HepG2 (cell line): ENCODE measurements around the gene TMEM225B. TPM values are rescaled to one million over a fixed set of nuclear protein-coding genes. Genes with fewer than 3 reads are reported as not detected.
"Not testable (repeated sequence)": the region's sequence is repeated elsewhere in the genome, so short reads cannot be mapped to it uniquely, and the experiment has no call there.

Experiments
- ATAC-seq: fragments of 200-7000 bp; cut with Tn5 transposase; 3 replicates; pipeline ENCODE4 v1.9.1; 2020; ENCODE audit warnings: mild to moderate bottlenecking, moderate library complexity
- BruUV-seq: library from RNA; stranded (reverse); fragments of 400-500 nt; replicated peaks from 2 replicates; lab custom pipeline; 2021; lab: Mats Ljungman, UMichigan
- CTCF ChIA-PET: fragments of 300-600 bp; formaldehyde crosslinking; extraction: SDS; loops from one replicate; lab custom pipeline; 2021; ENCODE audit warnings: low total read pairs, inconsistent platforms, low intra/inter-chr PET ratio; lab: Yijun Ruan, JAX
- POLR2A ChIA-PET: fragments of 350-600 bp; sonication (Branson Sonifier 250); formaldehyde crosslinking; loops from one replicate; lab custom pipeline; 2020; ENCODE audit warnings: antibody characterized with exemption, inconsistent platforms; lab: Yijun Ruan, JAX
- DNase-seq: peaks from one replicate; pipeline ENCODE4 v3.0.0-alpha.2; 2015; ENCODE audit warnings: low spot score
- FAIRE-seq: peaks from 3 replicates; lab custom pipeline; 2011; peaks lifted over from hg19 to GRCh38; lab: Jason Lieb, UNC
- H2AFZ ChIP-seq: one replicate; pipeline ENCODE4 v1.6.1; 2011; ENCODE audit warnings: low read length, inconsistent platforms
- H3K27ac ChIP-seq: fragments of 300-600 bp; 3 replicates; pipeline ENCODE4 v1.8.0; 2011; ENCODE audit warnings: mixed run types, mild to moderate bottlenecking, mixed read lengths, low read length, inconsistent platforms; ENCODE audit not compliant: insufficient read depth; ENCODE audit errors: extremely low read length
- H3K27me3 ChIP-seq, 2 experiments: fragments of 200-600 bp in 1 of 2; 2 replicates in 1 of 2; 3 replicates in 1 of 2; pipeline versions ENCODE4 v1.6.0 to v1.8.0; 2011; ENCODE audit warnings: low read length in 2 of 2, mild to moderate bottlenecking in 2 of 2, moderate library complexity in 2 of 2, inconsistent platforms in 1 of 2; ENCODE audit not compliant: insufficient read depth in 2 of 2, control insufficient read depth in 1 of 2
- H3K36me3 ChIP-seq, 2 experiments: fragments of 200-600 bp in 1 of 2; replicated peaks in 1 of 2; 2 replicates in 1 of 2; 3 replicates in 1 of 2; pipeline versions ENCODE4 v1.5.1 to v1.8.0; 2011; ENCODE audit warnings: low read length in 2 of 2, inconsistent platforms in 1 of 2; ENCODE audit not compliant: insufficient read depth in 2 of 2, control insufficient read depth in 1 of 2
- H3K4me1 ChIP-seq: 2 replicates; pipeline ENCODE4 v1.5.1; 2012; ENCODE audit warnings: low read length, inconsistent platforms; ENCODE audit not compliant: insufficient read depth
- H3K4me2 ChIP-seq: 2 replicates; pipeline ENCODE4 v1.6.0; 2011; ENCODE audit warnings: low read depth, low read length, inconsistent platforms
- H3K4me3 ChIP-seq, 3 experiments: fragments of 200-600 bp in 1 of 3; sonication (generic), shearing (Covaris generic) in 1 of 3; replicated peaks in 1 of 3; 2 replicates each; pipeline ENCODE4 v1.5.1; 2011 to 2016; ENCODE audit warnings: low read length in 3 of 3, inconsistent platforms in 2 of 3, low read depth in 2 of 3, mild to moderate bottlenecking in 2 of 3, control low read depth in 1 of 3, mixed read lengths in 1 of 3; ENCODE audit not compliant: insufficient read depth in 1 of 3
- H3K79me2 ChIP-seq: one replicate; pipeline ENCODE4 v1.6.1; 2011; ENCODE audit warnings: low read length, inconsistent platforms; ENCODE audit not compliant: insufficient read depth
- H3K9ac ChIP-seq: 2 replicates; pipeline ENCODE4 v1.6.0; 2011; ENCODE audit warnings: mild to moderate bottlenecking, low read depth, low read length, inconsistent platforms; ENCODE audit not compliant: insufficient read depth
- H3K9me3 ChIP-seq: 2 replicates; pipeline ENCODE4 v1.5.1; 2012; ENCODE audit warnings: mild to moderate bottlenecking, low read length
- H4K20me1 ChIP-seq: 2 replicates; pipeline ENCODE4 v1.6.0; 2011; ENCODE audit warnings: inconsistent platforms, mild to moderate bottlenecking, low read length, moderate library complexity; ENCODE audit not compliant: insufficient read depth
- CSRNP2 ChIP-seq: sonication (generic); formaldehyde crosslinking; conservative IDR thresholded peaks from 2 replicates; pipeline ENCODE4 v1.8.0; 2022; ENCODE audit warnings: low read depth, missing genetic modification reagents
- MAFK ChIP-seq, 2 experiments: IDR thresholded peaks in 1 of 2; conservative IDR thresholded peaks in 1 of 2; 2 replicates each; pipeline ENCODE4 v1.6.1; 2011; ENCODE audit warnings: improper control_type of control experiment in 2 of 2, low read length in 2 of 2
- NFE2 ChIP-seq: sonication (generic); formaldehyde crosslinking; IDR thresholded peaks from 2 replicates; pipeline ENCODE4 v1.4.0; 2020; ENCODE audit warnings: missing genetic modification reagents
- NKX3-1 ChIP-seq: sonication (generic); formaldehyde crosslinking; IDR thresholded peaks from 2 replicates; pipeline ENCODE4 v1.5.0; 2020; ENCODE audit warnings: missing genetic modification reagents
- PAX8 ChIP-seq: sonication (generic); formaldehyde crosslinking; IDR thresholded peaks from 2 replicates; pipeline ENCODE4 v1.8.0; 2022; ENCODE audit warnings: mild to moderate bottlenecking, missing genetic modification reagents, borderline replicate concordance
- PHF20 ChIP-seq: sonication (generic); formaldehyde crosslinking; IDR thresholded peaks from 2 replicates; pipeline ENCODE4 v1.5.0; 2020; ENCODE audit warnings: mild to moderate bottlenecking, missing genetic modification reagents
- RFX3 ChIP-seq: IDR thresholded peaks from 2 replicates; pipeline ENCODE4 v1.6.1; 2016; ENCODE audit warnings: missing biosample characterization, missing genetic modification reagents
- WIZ ChIP-seq: sonication (generic); formaldehyde crosslinking; IDR thresholded peaks from 2 replicates; pipeline ENCODE4 v1.5.1; 2020; ENCODE audit warnings: mild to moderate bottlenecking, missing genetic modification reagents
- ZNF121 ChIP-seq: sonication (generic); formaldehyde crosslinking; IDR thresholded peaks from 2 replicates; pipeline ENCODE4 v1.5.0; 2020; ENCODE audit warnings: mild to moderate bottlenecking, missing genetic modification reagents
- WGBS: methylation state at CpG from one replicate; pipeline ENCODE4 v1.1.6; 2017; ENCODE audit warnings: low lambda C conversion rate; 5-methylcytosine and 5-hydroxymethylcytosine counted together
- in situ Hi-C: cut with HindIII; loops from 2 replicates; pipeline ENCODE4 v1.10.0; 2017; ENCODE audit warnings: low pct_unique_long_range_greater_than_20kb; ENCODE audit not compliant: extremely low pct_ligation_motif_present
- intact Hi-C: fragments of 100-400 bp; cut with micrococcal nuclease; formaldehyde crosslinking; loops from one replicate; pipeline ENCODE4 v1.10.0; 2022; ENCODE audit not compliant: unreplicated experiment
- polyA plus RNA-seq, 8 experiments: library from polyadenylated mRNA; depleted of rRNA in 3 of 8; stranded (reverse) in 7 of 8; unstranded in 1 of 8; fragments of >200 nt; fragmentation: Illumina TruSeq in 4 of 8; extraction: Trizol in 4 of 8; gene quantifications; 2 replicates each; pipeline versions ENCODE4 v1.2.1 to v1.2.3, GENCODE V29; 2011 to 2016; ENCODE audit warnings: low read depth in 4 of 8, missing spikeins in 1 of 8, mixed read lengths in 1 of 8; ENCODE audit not compliant: insufficient read depth in 1 of 8
- total RNA-seq, 5 experiments: library from RNA; depleted of rRNA; stranded (reverse); fragments of >200 nt; fragmentation: Illumina TruSeq; extraction: Trizol; gene quantifications; 2 replicates each; pipeline ENCODE4 v1.2.3, GENCODE V29; 2016; ENCODE audit warnings: low read depth in 1 of 5
- TF ChIP-seq, protein P1 (sequence below): sonication (generic); formaldehyde crosslinking; conservative IDR thresholded peaks from 2 replicates; pipeline ENCODE4 v1.4.0; 2020; ENCODE audit warnings: missing genetic modification reagents

The TMEM225B gene
- total and polyA plus RNA-seq, 2 of the 13 experiments (the other 11 are each of a cell fraction or from before 2014, with no cell fraction given) = 0.78 to 0.95 TPM

- TF ChIP-seq CSRNP2 (CRISPR knock-in tag) (no peak), MAFK (conservative IDR thresholded peaks at IDR 0.05 in 1 of 2, IDR thresholded peaks at IDR 0.05 in 1 of 2; ENCODE audit: low read length in 2 of 2) (no peak), NFE2 (no peak), RFX3 (CRISPR knock-in tag) (no peak), WIZ (CRISPR knock-in tag) (no peak), PAX8 (no peak), PHF20 (CRISPR knock-in tag) (no peak), NKX3-1 (no peak)
- TF ChIP-seq, protein P1, sequence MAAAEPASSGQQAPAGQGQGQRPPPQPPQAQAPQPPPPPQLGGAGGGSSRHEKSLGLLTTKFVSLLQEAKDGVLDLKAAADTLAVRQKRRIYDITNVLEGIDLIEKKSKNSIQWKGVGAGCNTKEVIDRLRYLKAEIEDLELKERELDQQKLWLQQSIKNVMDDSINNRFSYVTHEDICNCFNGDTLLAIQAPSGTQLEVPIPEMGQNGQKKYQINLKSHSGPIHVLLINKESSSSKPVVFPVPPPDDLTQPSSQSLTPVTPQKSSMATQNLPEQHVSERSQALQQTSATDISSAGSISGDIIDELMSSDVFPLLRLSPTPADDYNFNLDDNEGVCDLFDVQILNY (CRISPR knock-in tag) = no peak
Measured at GRCh38 chr7:99563650-99564049, 34.4 kb upstream of the TMEM225B start (continued).

- H3K36me3 ChIP-seq = peaks cover 15 to 73% of the 10 kb centered on the region in 2 experiments
- H3K9ac ChIP-seq, H3K4me3 ChIP-seq, BruUV-seq, H3K9me3 ChIP-seq, H2AFZ ChIP-seq, H3K79me2 ChIP-seq: not testable (repeated sequence)
- TF ChIP-seq ZNF121 = peak; percentile 90
- TF ChIP-seq, all 625 proteins: peak for 1; not testable (repeated sequence) for 624
- FAIRE-seq, CTCF ChIA-PET, in situ Hi-C loops, DNase-seq, H3K4me1 ChIP-seq, H4K20me1 ChIP-seq, intact Hi-C loops, POLR2A ChIA-PET, H3K4me2 ChIP-seq, H3K27me3 ChIP-seq, ATAC-seq, H3K27ac ChIP-seq: not testable (repeated sequence)
- 99% methylated on average over 4 of the region's 7 CpGs for WGBS
Measured at GRCh38 chr7:99568770-99569169, 29.3 kb upstream of the TMEM225B start.
